HUDEP-2 (cell line): ENCODE measurements around the gene ERICH3.

Source experiments
- DNase-seq, 76 experiments: peaks; one replicate each; lab custom pipeline; 2025; ENCODE audit not compliant: unreplicated experiment in 76 of 76; lab: John Stamatoyannopoulos, UW

Gene ERICH3

DNA sequence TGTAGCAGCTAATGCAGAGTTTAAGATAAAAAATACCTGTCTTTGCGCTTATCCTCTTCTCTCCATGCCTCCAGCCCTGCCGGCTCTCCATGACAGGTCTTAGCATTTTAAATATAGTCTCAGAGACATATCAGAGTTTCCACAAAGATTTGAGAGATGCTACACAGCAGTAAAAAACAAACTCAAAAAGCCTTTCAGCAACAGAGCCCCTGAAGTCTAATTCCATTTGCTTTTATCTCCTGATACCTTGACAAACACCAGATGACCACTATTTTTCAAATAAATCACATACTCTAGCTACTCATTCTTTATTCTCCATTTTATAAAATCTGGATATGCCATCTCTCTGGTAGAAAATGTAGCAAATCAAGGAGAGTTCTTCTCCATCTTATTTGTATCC, 81.6 kb downstream of the ERICH3 start:
- DNase-seq = no peak

DNA sequence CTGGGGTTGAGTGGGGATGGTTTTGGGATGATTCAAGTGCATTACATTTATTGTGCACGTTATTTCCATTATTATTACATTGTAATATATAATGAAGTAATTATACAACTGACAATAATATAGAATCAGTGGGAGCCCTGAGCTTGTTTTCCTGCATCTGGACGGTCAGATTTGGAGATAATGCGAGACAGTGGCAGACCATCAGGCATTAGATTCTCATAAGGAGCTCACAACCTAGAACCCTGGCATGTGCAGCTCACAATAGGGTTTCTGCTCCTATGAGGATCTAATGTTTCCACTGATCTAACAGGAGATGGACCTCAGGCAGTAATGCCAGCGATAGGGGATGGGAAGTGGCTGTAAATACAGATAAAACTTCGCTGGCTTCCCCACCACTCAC, 83.3 kb downstream of the ERICH3 start:
- no peak for DNase-seq

DNA sequence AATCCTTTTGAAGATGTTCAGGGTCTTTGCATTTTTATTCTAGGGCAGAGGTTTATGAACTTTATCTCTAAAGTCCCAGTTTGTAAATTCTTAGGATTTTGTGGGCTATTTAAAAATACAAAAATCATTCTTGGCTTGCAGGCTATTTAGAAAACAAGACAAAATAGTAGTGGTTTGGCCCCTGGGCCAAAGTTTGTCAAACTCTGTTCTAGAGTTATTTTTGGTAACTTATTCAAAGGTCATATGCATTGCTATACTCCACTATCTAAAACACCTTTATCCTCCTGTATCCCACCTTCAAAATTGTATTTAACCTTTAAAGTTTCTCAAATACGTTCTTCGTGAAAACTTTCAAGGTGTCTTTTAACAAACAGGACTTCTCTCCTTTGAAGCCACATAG, 85.7 kb downstream of the ERICH3 start:
- DNase-seq = no peak

DNA sequence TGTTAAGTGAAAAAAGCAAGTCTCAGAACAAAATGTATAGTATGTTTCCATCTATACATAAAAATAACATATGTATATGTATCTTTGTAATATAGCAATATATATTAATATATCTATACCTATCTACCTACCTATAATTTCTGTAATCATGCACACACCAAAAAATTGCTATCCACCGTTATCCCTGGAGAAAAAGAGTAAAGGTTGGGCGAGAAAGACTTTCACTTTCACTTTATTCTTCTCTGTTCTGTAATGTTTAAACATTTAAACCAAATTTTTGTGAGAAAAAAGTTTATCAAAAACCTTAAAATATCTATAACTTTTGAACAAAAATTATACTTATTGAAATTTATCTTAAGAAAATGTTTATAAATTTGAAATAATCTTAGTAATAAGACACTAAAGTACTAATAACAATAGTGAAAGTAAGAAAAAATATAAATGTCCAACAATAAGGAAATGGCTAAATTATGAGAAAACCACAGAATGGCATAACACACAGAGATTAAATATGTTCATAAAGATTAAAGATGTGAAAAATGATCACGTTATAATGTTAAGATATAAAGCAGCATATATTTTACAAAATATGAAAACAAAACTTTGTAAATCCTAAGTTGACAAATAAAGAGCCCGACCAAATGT, 87.2 kb downstream of the ERICH3 start:
- DNase-seq = no peak

DNA sequence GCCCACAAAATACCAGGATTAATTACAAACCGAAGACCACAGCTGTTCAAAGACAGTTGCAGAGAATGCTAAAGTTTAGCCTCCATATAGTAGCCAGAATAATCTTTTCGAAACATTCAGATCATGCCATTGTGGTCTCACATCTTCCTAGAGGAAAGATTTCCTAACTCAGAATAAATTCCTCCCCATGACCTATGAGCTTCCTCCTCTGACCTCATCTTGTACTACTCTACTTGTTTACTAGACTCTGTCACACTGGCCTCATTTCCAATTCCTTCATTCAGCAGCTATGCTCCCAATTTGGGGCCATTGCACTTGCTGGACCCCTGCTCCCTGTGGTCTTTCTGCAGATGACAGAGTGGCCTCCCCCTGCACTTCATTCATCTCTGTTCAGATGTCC, 89.4 kb downstream of the ERICH3 start:
- no peak for DNase-seq

DNA sequence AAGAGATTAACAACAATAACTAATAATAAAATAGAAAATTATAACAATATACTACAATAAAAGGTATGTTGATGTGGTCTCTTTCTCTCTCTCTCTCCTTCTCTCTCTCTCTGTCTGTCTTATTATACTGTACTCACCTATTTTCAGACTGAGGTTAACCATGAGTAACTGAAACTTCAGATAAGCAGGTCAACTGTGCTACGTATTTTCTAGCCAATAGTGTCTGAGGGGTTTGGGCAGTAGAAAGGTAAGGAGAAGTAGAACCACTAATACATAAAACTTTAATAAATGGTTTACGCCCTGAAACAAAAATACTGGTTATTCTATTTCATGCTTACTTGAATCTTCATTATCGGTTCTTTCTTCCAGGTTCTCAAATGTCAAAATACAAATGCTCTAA, 90.2 kb downstream of the ERICH3 start:
- DNase-seq = no peak

DNA sequence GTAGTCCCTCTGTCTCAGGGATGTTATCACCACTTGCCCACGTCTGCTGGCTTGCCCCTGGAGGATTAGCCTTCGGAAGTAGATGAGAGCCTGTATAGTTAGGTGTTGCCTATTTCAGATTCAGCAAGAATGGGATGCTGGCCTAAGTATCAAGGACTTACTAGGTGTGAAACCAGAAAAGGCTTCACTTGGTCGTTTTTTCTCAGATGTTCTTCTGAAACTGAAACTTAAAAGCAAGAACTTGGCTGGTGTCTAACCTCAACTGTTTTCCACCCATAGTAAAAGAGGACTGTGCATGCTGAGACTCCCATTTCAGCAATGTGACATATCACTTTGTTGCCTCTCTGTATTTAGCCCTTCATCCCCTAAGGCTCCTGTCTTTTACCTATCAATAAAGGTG, 94.2 kb downstream of the ERICH3 start:
- DNase-seq = no peak

DNA sequence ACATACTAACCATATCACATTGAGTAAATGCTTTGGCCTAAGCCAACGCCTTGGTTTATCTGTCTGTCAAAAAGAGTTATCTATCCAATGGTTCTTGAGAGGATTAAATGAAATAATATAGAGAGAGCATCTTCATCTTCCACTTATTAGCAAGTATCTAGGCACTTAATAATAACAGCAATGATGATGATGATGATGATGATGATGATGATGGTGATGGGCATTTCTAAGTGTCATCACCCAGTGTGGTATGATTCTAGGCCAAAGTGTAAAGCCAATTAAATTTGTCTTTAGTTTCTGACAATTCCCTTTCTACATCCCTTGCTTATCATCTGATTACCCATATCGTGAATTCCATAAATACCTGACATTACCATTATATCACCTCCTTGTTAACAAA, 95.5 kb downstream of the ERICH3 start:
- no peak for DNase-seq

DNA sequence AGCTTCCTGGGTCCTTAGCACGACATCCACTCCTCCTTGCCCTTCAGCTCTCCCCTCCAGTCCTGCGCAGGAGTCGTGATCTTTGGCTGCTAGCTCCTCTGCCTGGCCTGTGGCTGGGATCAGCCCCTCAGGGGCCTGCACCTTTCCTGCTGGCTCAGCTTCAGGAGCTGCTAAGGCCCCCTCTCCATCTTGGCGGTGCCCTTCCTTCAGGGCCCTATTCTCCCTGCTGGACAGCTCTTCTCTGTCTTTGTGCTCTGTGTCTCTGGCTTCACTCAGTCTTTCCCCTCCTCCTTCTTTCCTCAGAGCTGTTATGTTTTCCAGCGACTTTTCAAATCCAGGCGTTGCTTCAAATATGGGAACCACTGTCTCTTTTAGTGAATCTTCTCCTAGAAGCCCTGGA, 101.7 kb downstream of the ERICH3 start:
- no peak for DNase-seq

DNA sequence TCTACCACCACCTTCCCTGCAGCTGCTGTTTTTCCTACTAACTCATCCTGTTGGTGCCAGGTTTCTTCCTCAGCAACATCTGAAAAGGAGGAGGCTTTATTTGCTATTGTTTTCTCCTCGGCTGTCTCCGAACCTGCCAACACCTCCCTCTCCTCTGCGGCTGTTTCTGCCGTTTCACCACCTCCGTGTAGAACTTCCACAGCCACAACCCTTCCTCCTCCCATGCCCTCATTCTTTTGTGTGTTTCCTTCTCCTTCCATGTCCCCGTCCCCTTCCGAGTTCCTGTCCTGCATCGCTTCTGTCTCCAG, 102.1 kb downstream of the ERICH3 start:
- no peak for DNase-seq

DNA sequence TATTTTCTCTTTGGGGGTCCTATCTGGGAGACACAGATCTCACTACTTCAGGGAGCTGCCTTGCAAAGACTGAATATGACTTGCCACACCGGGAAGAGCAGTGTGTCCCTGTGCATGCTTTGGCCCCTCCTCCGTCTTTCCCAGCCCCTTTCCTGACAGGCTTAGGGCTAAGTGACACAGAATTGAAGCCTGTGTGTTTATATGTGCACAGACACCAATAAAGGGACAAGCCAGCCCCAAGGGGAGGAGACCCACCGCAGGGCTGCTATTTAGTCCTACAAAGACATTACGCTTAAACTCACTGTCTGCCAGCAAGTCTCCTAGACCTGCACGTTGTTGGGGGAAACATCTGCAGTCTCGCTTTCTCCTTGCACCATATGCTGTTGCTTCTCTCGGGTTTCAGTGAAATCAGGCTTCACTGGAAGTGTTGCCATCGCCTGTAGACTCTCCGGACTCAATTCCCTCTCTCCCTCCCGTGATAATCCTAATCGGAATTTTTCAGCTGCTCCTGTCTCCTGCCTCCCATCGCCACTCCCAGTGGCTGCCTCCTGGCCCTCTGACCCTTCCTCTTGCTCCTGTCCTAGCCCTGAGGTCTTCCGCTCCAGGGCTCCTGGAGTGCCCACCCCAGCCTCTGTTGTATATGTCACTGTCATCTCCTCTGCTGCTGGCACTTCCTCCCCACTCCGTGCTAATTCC, 102.6 kb downstream of the ERICH3 start:
- DNase-seq = no peak

DNA sequence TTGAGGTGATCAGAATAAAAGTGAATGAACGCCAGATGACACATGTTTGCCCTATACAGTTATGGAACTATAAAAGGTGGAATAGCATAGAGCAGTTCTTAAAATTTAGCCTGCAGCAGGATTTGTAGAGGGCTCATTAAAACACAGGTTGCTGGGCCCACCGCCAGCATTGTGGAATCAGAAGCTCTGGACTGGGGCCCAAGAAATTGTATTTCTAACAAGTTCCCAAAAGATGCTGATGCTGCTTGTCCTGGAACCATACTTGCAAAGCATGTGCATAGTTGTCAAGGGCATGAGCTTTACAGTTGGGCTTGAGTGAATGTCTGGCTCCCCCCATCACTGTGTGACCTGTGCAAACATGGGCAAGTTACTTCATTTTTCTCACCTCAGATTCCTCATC, 123.7 kb downstream of the ERICH3 start:
- no peak for DNase-seq

DNA sequence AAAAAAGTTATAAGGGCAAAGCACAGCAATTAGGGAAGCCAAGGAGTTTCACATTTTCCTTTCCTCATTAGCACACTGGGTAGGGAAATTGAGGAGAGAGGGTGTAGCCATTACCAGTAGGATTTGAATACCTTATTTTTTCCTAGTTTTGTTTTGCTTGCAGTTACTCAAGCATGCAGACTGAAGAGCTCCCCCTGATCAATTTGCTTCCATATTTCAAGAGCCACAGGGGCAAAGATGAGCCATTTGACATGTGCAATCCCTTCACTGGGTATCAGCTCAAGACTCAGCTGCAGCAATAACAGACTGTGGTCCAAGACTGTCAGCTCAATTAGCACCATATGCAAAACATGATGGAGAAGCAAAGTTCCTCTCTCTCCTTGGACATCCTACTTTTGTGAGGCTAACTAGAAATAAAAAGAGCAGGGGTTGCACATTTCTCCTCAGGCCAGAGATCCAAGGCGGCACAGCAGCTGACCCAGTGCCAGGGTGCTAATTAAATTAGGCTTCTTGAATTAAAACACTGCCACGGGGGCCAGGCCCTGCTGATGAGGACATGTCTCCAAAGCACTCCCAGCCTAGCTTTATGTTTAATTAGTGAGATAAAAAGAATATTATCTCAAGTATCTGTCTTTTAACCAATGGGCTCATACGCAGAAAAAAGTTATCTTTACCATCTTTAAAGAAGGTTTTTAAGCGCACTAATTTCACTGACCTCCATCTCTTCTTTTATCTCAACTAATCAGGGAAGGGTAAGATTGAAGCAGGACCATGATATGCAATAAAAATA, 124.4 kb downstream of the ERICH3 start:
- no peak for DNase-seq

DNA sequence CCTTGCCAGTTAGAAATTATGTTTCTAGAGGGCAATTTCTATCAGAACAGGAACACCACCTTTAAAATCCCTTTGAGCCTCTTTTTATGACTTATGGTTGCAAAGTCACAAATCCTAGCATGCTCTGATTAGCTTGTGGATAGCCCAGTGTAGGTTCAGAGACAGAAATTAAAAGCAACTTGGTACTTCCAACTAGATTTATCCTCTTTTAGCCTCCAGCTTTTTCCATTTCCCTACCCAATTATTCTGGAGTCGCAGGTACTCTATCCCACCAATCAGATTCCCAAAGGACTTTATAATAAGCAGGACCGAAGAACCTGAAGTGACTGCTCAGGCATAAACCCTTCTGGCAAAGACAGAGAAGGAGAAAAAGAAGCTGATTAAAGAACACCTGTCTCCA, 127.8 kb downstream of the ERICH3 start:
- DNase-seq = no peak

DNA sequence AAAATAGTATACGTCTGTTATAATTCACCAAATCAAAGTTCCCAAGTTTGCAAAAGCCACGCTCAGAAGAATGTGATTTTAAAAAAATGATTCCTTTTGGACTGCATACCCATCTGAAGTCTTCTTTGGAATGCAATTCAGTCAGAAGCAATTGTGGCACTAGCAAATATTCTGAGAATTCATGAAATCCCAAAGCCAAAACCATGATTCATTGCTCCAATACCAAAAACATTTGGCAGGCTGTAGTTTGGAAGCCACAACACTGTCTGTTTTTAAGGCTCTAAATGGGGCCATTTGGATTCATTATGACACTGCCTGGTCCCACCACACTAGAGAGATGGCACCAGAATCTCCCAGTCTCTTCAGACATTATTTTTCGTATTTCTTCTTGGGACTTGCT, 139.4 kb downstream of the ERICH3 start:
- no peak for DNase-seq

DNA sequence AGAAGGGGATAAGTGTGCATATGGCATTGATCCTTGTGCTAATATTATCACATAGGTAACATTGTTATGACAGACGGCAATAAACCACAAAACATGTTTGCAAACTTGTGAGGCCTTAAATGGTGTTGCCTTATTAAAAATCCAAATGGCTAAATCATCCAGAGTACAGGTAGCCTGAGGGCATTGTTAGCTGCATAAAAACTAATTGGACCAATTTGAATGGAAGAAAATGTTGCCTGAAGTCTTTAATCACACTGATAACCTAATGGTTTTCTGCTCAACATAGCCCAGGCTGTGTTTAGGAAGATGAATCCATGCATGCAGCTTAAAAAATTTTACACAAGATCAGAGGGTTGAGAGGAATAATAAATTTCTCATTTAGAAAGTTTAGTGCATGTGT, 141.8 kb downstream of the ERICH3 start:
- DNase-seq = no peak

DNA sequence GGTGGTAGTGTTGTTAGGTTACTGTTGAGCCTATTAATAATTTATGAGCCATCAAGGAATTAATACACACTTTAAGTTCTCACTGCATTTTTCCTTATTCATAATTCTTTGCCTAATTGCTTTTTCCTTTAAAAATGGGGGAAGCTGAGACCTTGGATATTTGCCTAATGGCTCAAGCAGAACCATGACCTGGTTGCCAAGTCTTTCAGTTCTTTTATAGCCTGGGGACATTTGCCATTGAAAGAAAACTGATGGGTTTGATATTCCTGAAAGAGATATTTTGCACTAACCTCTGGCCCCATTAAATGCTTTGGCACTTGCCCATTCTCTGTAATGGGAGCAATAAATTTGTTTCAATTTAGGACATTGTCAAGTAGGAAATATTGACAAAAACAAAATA, 142.7 kb downstream of the ERICH3 start:
- DNase-seq = no peak

DNA sequence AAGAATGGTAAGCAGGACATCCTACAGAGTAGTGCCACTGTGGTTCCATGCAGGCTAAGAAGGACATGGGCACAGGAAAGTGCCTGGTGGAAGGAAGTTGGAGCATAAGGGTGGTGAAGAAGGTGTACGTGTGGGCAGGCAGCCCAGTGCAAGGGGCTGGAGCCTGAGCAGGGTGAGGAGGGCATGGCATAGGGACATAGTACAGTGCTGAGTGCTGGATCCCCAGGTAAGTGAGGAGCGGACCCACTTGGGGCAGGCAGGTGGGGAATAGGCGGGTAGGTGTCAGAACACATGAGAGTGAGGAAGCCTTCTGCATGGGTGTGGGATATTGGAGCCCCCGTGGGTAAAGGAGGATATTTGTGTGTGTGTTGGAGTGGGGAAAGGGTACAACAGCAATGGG, 145.5 kb downstream of the ERICH3 start:
- DNase-seq = no peak

DNA sequence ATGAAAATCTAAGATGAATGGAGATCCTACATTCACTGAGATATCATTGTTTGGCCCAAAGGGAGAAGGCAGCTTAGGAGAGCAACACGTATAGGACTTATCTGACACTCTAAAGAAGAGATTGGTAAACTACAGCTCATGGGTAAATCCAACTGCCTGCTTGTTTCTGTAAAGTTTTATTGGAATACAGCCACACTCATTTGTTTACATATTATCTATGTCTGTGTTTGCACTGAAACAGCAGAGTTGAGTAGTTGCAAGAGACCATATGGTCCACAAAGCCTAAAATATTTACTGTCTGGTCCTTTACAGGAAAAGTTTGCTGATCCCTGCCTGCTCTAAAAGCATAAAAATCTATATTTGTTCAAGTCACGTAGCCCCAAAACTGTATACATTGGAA, 146.9 kb downstream of the ERICH3 start:
- no peak for DNase-seq

DNA sequence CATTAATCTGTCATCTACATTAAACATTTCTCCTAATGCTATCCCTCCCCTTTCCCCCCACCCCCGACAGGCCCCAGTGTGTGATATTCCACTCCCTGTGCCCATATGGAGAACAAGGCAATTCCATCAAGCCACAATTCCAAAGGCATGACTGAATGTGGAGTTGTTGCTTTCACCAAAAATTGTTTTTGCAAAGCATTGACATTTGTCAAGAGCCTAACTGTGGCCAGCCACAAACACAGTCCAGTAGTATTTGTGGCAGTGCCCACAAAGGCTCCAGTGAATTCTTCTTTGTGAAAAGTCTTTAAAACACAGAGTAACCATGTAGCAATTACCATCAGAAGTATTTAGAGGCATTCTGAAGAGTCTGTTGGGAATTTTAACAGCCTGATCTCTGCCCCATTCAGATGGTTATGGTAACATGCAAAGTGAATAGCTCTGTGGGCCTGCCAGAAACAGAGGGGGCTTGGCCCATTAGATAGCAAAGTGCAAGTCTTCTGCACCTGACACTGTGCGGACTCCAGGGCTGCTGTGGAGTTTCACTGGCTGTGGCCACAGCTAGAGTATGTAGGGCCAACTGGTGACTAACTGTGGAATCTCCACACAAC, 149.6 kb downstream of the ERICH3 start:
- DNase-seq = no peak

DNA sequence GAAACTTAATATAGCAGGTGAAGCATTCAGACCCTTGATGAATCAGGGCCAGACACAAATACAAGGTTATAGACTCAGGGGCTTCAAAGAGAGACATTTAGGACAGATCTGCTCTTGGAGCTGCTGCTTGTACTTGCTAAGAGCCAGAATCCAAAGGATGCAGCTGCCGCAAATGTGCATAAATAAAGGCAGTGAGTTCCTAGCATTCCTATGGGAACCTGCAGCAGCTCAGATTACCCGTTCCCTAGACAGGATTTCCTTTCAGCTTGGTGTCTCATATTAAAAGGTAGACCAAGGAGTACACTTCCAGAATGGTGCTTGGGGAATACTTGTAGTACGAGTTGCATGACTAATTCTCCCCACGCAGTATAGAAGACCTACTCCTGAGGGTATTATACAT, 151.4 kb downstream of the ERICH3 start:
- no peak for DNase-seq
